Measurements from ENCODE around the gene ARL15.

The ARL15 gene

DNA sequence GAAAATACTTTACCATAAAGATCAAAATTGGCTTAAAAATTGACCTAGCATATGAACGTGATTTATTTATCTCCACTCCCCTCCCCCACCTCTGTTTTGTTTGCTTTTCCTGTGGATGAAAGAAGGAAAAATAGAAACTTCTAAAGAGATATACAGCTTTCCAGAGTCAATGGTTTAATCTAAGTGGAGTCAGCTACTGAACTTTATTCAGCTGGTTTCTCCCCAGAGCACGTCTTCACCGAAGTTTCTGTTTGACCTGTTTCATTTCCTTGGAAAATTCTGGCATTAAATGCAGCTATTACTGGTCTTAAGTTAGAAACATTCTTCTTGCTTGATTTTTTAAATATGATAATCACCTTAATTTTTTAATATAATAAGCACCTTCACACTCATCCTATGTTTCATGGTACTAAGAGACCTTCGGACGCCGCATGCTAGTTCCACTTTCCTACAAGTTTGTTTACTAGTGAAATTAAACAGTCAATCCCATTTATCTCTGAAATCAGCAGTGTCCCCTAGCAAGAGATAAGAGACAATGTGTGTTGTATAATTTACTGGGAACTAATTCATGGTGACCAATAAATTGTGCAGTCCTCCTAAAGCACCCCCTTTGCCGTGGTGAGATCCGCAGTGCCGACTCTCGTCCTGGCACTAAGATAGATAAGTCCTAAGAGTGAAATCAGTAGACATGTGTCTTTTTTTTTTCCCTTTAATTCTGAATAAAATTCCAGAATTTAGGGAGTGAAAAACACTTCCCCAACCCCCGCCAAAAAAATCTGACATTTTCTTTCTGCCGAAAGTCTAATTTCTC lies 89.9 kb downstream of the ARL15 start:
- Histone ChIP-seq H2BK120ac (ENCODE audit: low read depth, low read length) (no peak overlapping the region), H2BK15ac (ENCODE audit: low read length) (no peak overlapping the region), H2BK5ac (ENCODE audit: low read length) (no peak overlapping the region), H4K8ac (ENCODE audit: low read depth, low read length) (no peak overlapping the region), H3K4me2 (ENCODE audit: insufficient read depth, low read length, poor library complexity, severe bottlenecking) (no peak overlapping the region), H3K23ac (ENCODE audit: low read depth, low read length, poor library complexity) (no peak overlapping the region), H3K36me3 (replicated peaks in 1 of 2; ENCODE audit: control insufficient read depth in 2 of 2, insufficient read depth in 2 of 2, low read length in 2 of 2) (no peaks in the 10 kb centered on the region), H2AFZ (ENCODE audit: low read length) (no peak overlapping the region), H3K27me3 (ENCODE audit: control insufficient read depth in 3 of 3, insufficient read depth in 3 of 3, low read depth in 1 of 3, low read length in 3 of 3) (peaks cover 0 to 2% (median 0%) of the 10 kb centered on the region in 3 experiments), H3K9ac (ENCODE audit: low read depth, low read length, poor library complexity) (no peak overlapping the region), H3K27ac (replicated peaks; ENCODE audit: low read length) (no peak overlapping the region), H4K91ac (ENCODE audit: low read depth, low read length, poor library complexity) (no peak overlapping the region), H2AK5ac (ENCODE audit: low read depth, low read length) (no peak overlapping the region), H3K14ac (ENCODE audit: low read length) (no peak overlapping the region), H2BK12ac (ENCODE audit: low read length) (no peak overlapping the region), H3K4me1 (ENCODE audit: control insufficient read depth in 2 of 2, insufficient read depth in 1 of 2, low read depth in 1 of 2, low read length in 2 of 2) (peaks cover 0 to 7% of the 10 kb centered on the region in 2 donors), H3K9me3 (replicated peaks in 1 of 2; ENCODE audit: control insufficient read depth in 2 of 2, insufficient read depth in 1 of 2, low read depth in 1 of 2, low read length in 2 of 2) (peaks cover 0 to 2% of the 10 kb centered on the region in 2 donors), H3K18ac (ENCODE audit: low read length) (no peak overlapping the region), H3K4me3 (ENCODE audit: low read length in 2 of 2) (no peak overlapping the region), H3K79me1 (ENCODE audit: low read depth, low read length) (no peaks in the 10 kb centered on the region), H3K4ac (ENCODE audit: low read length) (no peak overlapping the region)
- WGBS, 2 donors (ENCODE audit: extremely low coverage in 2 of 2, insufficient read length in 2 of 2, insufficient replicate concordance in 1 of 2): no CpG with 5 or more reads among the region's 12 CpGs
- no peak for DNase-seq (ENCODE audit: low spot score)

DNA sequence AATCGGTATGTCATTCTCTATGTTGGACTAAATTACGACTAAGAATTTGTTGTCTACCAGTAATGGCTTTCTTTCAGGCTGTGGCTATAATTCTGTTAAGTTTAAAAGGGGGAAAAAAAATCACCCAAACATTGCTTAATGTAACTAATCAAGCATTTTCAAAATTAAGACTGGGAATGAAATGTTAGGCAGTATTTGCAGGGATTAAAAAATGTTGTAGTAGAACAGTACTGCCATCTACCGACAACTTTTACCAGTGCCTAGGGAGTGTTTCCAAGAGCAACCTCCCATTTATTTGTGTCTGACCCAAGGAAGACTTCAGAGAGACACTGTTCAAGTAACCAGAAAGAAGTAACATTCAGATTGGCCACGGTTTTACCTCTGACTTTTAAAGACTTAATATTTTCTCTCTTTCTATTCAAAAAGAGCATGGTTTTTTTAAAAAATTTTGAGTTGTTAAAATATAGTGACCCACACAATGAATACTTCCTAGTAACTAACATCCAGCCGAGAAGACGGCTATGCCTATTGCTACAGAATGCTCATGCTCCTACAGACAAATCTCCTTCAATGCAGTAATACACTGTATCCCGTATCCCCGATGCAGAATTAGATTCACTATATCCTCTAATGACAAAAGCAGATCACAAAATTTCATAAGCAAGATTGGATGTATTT lies 92.4 kb downstream of the ARL15 start:
- H3K27me3 ChIP-seq (ENCODE audit: control insufficient read depth in 3 of 3, insufficient read depth in 3 of 3, low read depth in 1 of 3, low read length in 3 of 3): no peaks in the 10 kb centered on the region
- no peak overlapping the region for H2BK15ac ChIP-seq (ENCODE audit: low read length)
- H2BK5ac ChIP-seq (ENCODE audit: low read length): no peak overlapping the region
- H2BK12ac ChIP-seq (ENCODE audit: low read length): no peak overlapping the region
- H3K4me1 ChIP-seq (ENCODE audit: control insufficient read depth in 2 of 2, insufficient read depth in 1 of 2, low read depth in 1 of 2, low read length in 2 of 2): peaks cover 8 to 23% of the 10 kb centered on the region in 2 donors
- H3K18ac ChIP-seq (ENCODE audit: low read length): no peak overlapping the region
- DNase-seq (ENCODE audit: low spot score): peak; percentile 72
- H3K4me2 ChIP-seq (ENCODE audit: insufficient read depth, low read length, poor library complexity, severe bottlenecking): no peak overlapping the region
- H3K36me3 ChIP-seq (replicated peaks in 1 of 2; ENCODE audit: control insufficient read depth in 2 of 2, insufficient read depth in 2 of 2, low read length in 2 of 2): no peaks in the 10 kb centered on the region
- no CpG with 5 or more reads among the region's 8 CpGs for WGBS, 2 donors (ENCODE audit: extremely low coverage in 2 of 2, insufficient read length in 2 of 2, insufficient replicate concordance in 1 of 2)
- no peak overlapping the region for H3K9ac ChIP-seq (ENCODE audit: low read depth, low read length, poor library complexity)
- H2AFZ ChIP-seq (ENCODE audit: low read length): no peak overlapping the region
- H3K79me1 ChIP-seq (ENCODE audit: low read depth, low read length): no peaks in the 10 kb centered on the region
- H3K4me3 ChIP-seq (ENCODE audit: low read length in 2 of 2): no peak overlapping the region
- no peaks in the 10 kb centered on the region for H3K9me3 ChIP-seq (replicated peaks in 1 of 2; ENCODE audit: control insufficient read depth in 2 of 2, insufficient read depth in 1 of 2, low read depth in 1 of 2, low read length in 2 of 2)
- no peak overlapping the region for H4K8ac ChIP-seq (ENCODE audit: low read depth, low read length)
- H3K23ac ChIP-seq (ENCODE audit: low read depth, low read length, poor library complexity): no peak overlapping the region
- no peak overlapping the region for H2BK120ac ChIP-seq (ENCODE audit: low read depth, low read length)
- H3K4ac ChIP-seq (ENCODE audit: low read length): no peak overlapping the region
- no peak overlapping the region for H2AK5ac ChIP-seq (ENCODE audit: low read depth, low read length)
- no peak overlapping the region for H3K14ac ChIP-seq (ENCODE audit: low read length)
- H4K91ac ChIP-seq (ENCODE audit: low read depth, low read length, poor library complexity): no peak overlapping the region
- H3K27ac ChIP-seq (replicated peaks; ENCODE audit: low read length): no peak overlapping the region

DNA sequence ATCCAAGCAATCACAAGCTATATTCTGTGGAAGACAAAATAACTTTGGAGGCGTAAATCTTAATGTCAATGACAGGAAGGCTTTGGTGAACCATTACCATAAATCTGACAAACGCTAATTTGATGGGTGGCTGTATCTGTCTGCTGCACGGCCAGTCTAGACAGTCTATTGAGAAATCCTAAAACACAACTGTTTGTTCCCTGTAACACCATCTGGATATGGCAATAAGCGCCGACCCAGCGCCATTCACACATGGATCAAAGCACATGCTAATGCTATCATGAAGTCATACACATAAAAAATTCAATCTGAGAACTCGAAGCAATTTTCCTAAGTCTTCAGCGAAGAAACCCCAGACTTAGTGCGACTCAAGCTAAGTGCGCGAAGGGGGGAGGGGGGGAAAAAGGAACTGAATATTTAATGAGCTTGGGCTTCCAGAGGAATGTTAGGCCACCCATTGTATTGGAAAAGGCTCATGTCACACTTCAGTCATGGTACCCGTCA lies 95.1 kb downstream of the ARL15 start:
- Histone ChIP-seq H3K27ac (replicated peaks; ENCODE audit: low read length) (no peak overlapping the region), H3K9me3 (replicated peaks in 1 of 2; ENCODE audit: control insufficient read depth in 2 of 2, insufficient read depth in 1 of 2, low read depth in 1 of 2, low read length in 2 of 2) (no peaks in the 10 kb centered on the region), H2BK120ac (ENCODE audit: low read depth, low read length) (no peak overlapping the region), H3K79me1 (ENCODE audit: low read depth, low read length) (no peaks in the 10 kb centered on the region), H4K91ac (ENCODE audit: low read depth, low read length, poor library complexity) (no peak overlapping the region), H2AK5ac (ENCODE audit: low read depth, low read length) (no peak overlapping the region), H3K36me3 (replicated peaks in 1 of 2; ENCODE audit: control insufficient read depth in 2 of 2, insufficient read depth in 2 of 2, low read length in 2 of 2) (no peaks in the 10 kb centered on the region), H2BK5ac (ENCODE audit: low read length) (no peak overlapping the region), H3K9ac (ENCODE audit: low read depth, low read length, poor library complexity) (no peak overlapping the region), H2AFZ (ENCODE audit: low read length) (peak overlapping the region; percentile 59), H2BK15ac (ENCODE audit: low read length) (no peak overlapping the region), H3K27me3 (ENCODE audit: control insufficient read depth in 3 of 3, insufficient read depth in 3 of 3, low read depth in 1 of 3, low read length in 3 of 3) (no peaks in the 10 kb centered on the region), H3K4me2 (ENCODE audit: insufficient read depth, low read length, poor library complexity, severe bottlenecking) (peak overlapping the region; percentile 27), H3K4me3 (ENCODE audit: low read length in 2 of 2) (peak overlapping the region in 1 of 2 donors; percentile 30), H4K8ac (ENCODE audit: low read depth, low read length) (no peak overlapping the region), H3K18ac (ENCODE audit: low read length) (no peak overlapping the region), H3K14ac (ENCODE audit: low read length) (no peak overlapping the region), H3K4me1 (ENCODE audit: control insufficient read depth in 2 of 2, insufficient read depth in 1 of 2, low read depth in 1 of 2, low read length in 2 of 2) (peaks cover 10 to 23% of the 10 kb centered on the region in 2 donors), H3K4ac (ENCODE audit: low read length) (no peak overlapping the region), H2BK12ac (ENCODE audit: low read length) (no peak overlapping the region), H3K23ac (ENCODE audit: low read depth, low read length, poor library complexity) (no peak overlapping the region)
- WGBS, 2 donors (ENCODE audit: extremely low coverage in 2 of 2, insufficient read length in 2 of 2, insufficient replicate concordance in 1 of 2): no CpG with 5 or more reads among the region's 12 CpGs
- peak; percentile 56 for DNase-seq (ENCODE audit: low spot score)

DNA sequence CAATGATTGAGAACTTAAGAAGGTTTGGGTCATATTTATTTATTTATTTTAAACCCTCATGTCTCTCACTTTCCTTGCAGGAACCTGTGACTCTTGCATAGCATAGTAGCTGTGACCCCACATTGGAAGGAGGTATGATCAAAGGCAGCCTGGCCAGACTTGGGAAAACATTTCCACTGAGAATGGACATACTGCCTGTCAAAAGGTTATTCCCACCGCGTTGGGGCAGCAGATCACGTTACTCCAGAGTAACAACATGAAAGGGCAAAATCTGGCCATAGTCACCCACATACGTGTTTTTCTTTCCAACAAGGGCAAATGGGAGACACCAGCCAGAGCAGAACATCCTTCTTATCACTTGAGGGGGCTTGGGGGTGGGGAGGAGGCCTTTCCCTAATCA lies 95.7 kb downstream of the ARL15 start:
- peaks cover 10 to 23% of the 10 kb centered on the region in 2 donors for H3K4me1 ChIP-seq (ENCODE audit: control insufficient read depth in 2 of 2, insufficient read depth in 1 of 2, low read depth in 1 of 2, low read length in 2 of 2)
- no peaks in the 10 kb centered on the region for H3K36me3 ChIP-seq (replicated peaks in 1 of 2; ENCODE audit: control insufficient read depth in 2 of 2, insufficient read depth in 2 of 2, low read length in 2 of 2)

More for the DNA sequence above, 95.7 kb downstream of the ARL15 start:
- Histone ChIP-seq H2AK5ac (ENCODE audit: low read depth, low read length) (no peak overlapping the region), H3K4me2 (ENCODE audit: insufficient read depth, low read length, poor library complexity, severe bottlenecking) (no peak overlapping the region), H2BK120ac (ENCODE audit: low read depth, low read length) (no peak overlapping the region), H3K79me1 (ENCODE audit: low read depth, low read length) (no peaks in the 10 kb centered on the region), H2BK5ac (ENCODE audit: low read length) (no peak overlapping the region), H2BK15ac (ENCODE audit: low read length) (no peak overlapping the region), H3K4ac (ENCODE audit: low read length) (no peak overlapping the region), H2AFZ (ENCODE audit: low read length) (peak overlapping the region; percentile 59), H3K9me3 (replicated peaks in 1 of 2; ENCODE audit: control insufficient read depth in 2 of 2, insufficient read depth in 1 of 2, low read depth in 1 of 2, low read length in 2 of 2) (no peaks in the 10 kb centered on the region), H3K4me3 (ENCODE audit: low read length in 2 of 2) (no peak overlapping the region), H4K8ac (ENCODE audit: low read depth, low read length) (no peak overlapping the region), H4K91ac (ENCODE audit: low read depth, low read length, poor library complexity) (no peak overlapping the region), H3K18ac (ENCODE audit: low read length) (no peak overlapping the region), H3K23ac (ENCODE audit: low read depth, low read length, poor library complexity) (no peak overlapping the region), H3K9ac (ENCODE audit: low read depth, low read length, poor library complexity) (no peak overlapping the region), H3K14ac (ENCODE audit: low read length) (no peak overlapping the region), H3K27me3 (ENCODE audit: control insufficient read depth in 3 of 3, insufficient read depth in 3 of 3, low read depth in 1 of 3, low read length in 3 of 3) (no peaks in the 10 kb centered on the region), H3K27ac (replicated peaks; ENCODE audit: low read length) (no peak overlapping the region), H2BK12ac (ENCODE audit: low read length) (no peak overlapping the region)
- no peak for DNase-seq (ENCODE audit: low spot score)
- WGBS, 2 donors (ENCODE audit: extremely low coverage in 2 of 2, insufficient read length in 2 of 2, insufficient replicate concordance in 1 of 2): no CpG with 5 or more reads among the region's 4 CpGs

Data from neuronal stem cell (in vitro differentiated cells).